ENCODE results near the gene LCK.

The LCK gene

DNA sequence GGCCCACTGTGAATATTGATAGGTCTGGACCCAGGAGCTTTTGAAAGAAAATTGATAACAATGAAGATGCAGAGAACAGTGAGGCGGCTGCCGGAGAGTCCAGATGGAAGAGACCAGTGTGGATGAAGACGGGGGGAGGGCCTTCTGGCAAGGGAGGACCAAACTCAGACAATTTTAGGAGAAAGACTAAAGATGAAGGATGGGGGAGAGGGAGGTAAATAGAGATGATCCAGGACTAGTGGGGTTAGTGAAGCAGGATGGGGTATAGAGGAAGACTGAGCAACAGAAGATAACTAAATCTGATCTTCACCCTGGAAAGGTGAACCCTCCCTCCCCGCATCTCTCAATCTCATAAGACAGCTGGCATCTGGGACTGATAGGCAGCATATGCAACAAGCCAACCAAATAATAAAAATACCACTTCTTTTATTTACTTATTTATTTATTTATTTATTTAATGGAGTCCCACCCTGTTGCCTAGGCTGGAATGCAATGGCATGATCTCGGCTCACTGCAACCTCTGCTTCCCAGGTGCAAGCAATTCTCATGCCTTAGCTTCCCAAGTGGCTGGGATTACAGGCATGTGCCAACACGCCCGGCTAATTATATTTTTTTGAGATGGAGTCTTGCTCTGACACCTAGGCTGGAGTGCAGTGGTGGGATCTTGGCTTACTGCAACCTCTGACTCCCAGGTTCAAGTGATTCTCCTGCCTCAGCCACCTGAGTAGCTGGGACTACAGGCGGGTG lies 18.3 kb upstream of the LCK start:
- Histone ChIP-seq H3K4me3 (replicated peaks; ENCODE audit: low read depth, low read length) (no peak overlapping the region), H3K27me3 (replicated peaks; ENCODE audit: control insufficient read depth, insufficient read depth, low read length) (no peaks in the 10 kb centered on the region), H3K36me3 (ENCODE audit: control insufficient read depth, insufficient read depth, low read length) (peaks cover 19% of the 10 kb centered on the region)
- TF ChIP-seq, protein P1, sequence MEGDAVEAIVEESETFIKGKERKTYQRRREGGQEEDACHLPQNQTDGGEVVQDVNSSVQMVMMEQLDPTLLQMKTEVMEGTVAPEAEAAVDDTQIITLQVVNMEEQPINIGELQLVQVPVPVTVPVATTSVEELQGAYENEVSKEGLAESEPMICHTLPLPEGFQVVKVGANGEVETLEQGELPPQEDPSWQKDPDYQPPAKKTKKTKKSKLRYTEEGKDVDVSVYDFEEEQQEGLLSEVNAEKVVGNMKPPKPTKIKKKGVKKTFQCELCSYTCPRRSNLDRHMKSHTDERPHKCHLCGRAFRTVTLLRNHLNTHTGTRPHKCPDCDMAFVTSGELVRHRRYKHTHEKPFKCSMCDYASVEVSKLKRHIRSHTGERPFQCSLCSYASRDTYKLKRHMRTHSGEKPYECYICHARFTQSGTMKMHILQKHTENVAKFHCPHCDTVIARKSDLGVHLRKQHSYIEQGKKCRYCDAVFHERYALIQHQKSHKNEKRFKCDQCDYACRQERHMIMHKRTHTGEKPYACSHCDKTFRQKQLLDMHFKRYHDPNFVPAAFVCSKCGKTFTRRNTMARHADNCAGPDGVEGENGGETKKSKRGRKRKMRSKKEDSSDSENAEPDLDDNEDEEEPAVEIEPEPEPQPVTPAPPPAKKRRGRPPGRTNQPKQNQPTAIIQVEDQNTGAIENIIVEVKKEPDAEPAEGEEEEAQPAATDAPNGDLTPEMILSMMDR (IDR thresholded peaks at IDR 0.05; ENCODE audit: insufficient read depth, low read length, poor library complexity, severe bottlenecking), result no peak
- no peak for DNase-seq (ENCODE audit: extremely low read depth, insufficient read length)

DNA sequence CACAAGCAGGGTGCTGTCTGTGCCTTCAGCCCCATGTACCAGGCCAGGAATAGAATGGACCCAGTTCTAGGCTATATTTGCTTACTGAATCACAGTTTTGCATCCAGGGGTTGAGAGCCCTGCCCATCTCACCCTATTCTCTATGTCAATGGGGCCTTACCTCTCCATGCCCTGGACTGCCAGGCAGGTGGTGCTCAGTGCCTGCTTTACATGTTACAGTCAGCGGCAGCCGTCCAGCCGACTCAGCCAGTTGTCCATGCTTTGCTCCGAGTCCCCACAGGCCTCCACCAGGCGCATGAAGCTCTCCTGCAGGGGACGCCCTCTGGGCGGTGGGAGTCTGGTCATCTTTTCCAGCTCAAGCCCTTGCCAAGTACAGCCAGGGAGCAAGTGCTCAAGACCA lies 16.3 kb upstream of the LCK start:
- no peaks in the 10 kb centered on the region for H3K27me3 ChIP-seq (replicated peaks; ENCODE audit: control insufficient read depth, insufficient read depth, low read length)
- no peak overlapping the region for H3K4me3 ChIP-seq (replicated peaks; ENCODE audit: low read depth, low read length)
- TF ChIP-seq, protein P1 (IDR thresholded peaks at IDR 0.05; ENCODE audit: insufficient read depth, low read length, poor library complexity, severe bottlenecking), result no peak
- H3K36me3 ChIP-seq (ENCODE audit: control insufficient read depth, insufficient read depth, low read length), result peaks cover 8% of the 10 kb centered on the region
- no peak for DNase-seq (ENCODE audit: extremely low read depth, insufficient read length)

DNA sequence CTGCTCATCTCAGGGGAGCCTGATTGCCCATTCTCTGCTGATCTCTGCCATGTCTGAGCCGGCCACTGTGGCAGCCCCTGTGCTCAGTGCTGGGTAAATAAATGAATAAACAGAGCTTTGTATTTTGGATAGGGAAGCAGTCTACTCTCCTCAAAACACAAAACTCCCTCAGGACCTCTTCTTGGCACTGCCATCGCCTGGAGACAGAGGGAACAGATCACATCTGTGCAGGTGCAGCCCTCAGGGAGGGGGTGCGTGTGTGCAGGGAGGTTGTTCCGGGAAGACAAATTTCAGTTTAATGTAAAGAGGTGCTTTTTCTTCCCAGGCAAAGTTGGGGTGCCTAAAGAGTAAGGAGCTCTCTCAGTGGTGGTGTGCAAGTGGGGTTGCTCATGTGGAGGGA lies 11.7 kb upstream of the LCK start:
- TF ChIP-seq, protein P1 (IDR thresholded peaks at IDR 0.05; ENCODE audit: insufficient read depth, low read length, poor library complexity, severe bottlenecking), result no peak
- Histone ChIP-seq H3K4me3 (replicated peaks; ENCODE audit: low read depth, low read length) (no peak overlapping the region), H3K36me3 (ENCODE audit: control insufficient read depth, insufficient read depth, low read length) (no peaks in the 10 kb centered on the region), H3K27me3 (replicated peaks; ENCODE audit: control insufficient read depth, insufficient read depth, low read length) (no peaks in the 10 kb centered on the region)
- no peak for DNase-seq (ENCODE audit: extremely low read depth, insufficient read length)

DNA sequence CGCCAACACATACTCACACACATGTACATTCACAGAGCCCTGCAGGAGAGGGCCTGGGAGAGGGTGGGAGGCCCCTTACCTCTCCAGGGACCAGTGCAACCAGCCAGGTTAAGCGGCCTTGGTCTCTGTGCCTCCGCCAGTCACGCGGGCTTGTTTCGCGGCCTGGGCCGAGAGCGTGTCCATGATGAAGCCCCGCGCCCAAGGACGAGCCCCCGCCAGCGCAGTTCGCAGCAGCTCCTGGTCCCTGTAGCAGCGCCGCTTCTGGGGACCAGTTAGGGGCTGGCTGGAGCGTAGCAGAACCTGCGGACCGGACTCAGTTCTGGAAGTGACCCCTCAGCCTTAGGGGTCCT lies 11.3 kb upstream of the LCK start:
- Histone ChIP-seq H3K36me3 (ENCODE audit: control insufficient read depth, insufficient read depth, low read length) (no peaks in the 10 kb centered on the region), H3K27me3 (replicated peaks; ENCODE audit: control insufficient read depth, insufficient read depth, low read length) (no peaks in the 10 kb centered on the region), H3K4me3 (replicated peaks; ENCODE audit: low read depth, low read length) (no peak overlapping the region)
- DNase-seq (ENCODE audit: extremely low read depth, insufficient read length), result no peak
- TF ChIP-seq, protein P1 (IDR thresholded peaks at IDR 0.05; ENCODE audit: insufficient read depth, low read length, poor library complexity, severe bottlenecking), result no peak

DNA sequence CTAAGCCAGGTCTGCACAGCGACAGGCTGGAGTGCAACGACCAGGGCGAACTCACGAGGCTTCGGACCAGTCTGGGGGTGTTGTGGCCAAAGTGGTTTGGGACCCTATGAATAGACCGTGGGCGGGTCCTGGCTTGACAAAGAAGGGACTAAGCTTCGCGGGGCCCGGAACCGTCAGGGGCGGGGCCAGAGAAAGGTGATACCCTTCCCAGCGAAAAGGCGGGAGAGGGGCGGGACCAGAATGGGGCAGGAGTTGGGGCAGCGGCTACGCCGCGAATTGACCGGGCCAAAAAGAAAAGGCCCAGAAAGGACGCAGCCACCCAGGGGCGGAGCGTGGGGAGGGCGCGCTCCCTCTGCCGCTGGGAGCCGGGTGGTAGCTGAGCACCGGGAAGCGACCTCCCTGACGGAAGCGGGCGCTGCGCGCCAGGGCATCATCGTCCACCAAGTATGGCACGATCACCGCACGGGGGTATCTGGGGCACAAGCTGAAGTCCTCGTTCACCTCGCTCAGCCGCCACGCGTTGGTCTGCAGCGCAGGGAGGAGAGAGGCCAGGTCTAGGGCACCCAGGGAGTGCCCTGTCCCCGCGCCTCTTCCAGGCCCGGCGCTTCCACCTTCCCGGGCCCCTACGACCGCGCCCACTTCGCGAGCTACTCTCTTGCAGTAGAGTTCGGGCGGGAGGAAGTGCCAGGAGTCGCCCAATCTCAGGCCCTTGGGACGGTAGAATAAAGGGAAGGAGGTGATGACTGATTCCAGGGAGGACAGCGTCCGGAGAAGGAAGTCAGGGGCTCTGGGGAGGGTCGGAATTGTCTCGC lies 10.7 kb upstream of the LCK start:
- TF ChIP-seq, protein P1 (IDR thresholded peaks at IDR 0.05; ENCODE audit: insufficient read depth, low read length, poor library complexity, severe bottlenecking), result peak; percentile 47
- peak; percentile 72 for DNase-seq (ENCODE audit: extremely low read depth, insufficient read length)

More for the DNA sequence above, 10.7 kb upstream of the LCK start:
- Histone ChIP-seq H3K27me3 (replicated peaks; ENCODE audit: control insufficient read depth, insufficient read depth, low read length) (no peaks in the 10 kb centered on the region), H3K36me3 (ENCODE audit: control insufficient read depth, insufficient read depth, low read length) (no peaks in the 10 kb centered on the region), H3K4me3 (replicated peaks; ENCODE audit: low read depth, low read length) (peak overlapping the region; percentile 68)

All from GM06990 (cell line).